Fibroblast of lung (primary cell): ENCODE measurements around the gene TBC1D5.

Experiments
- CTCF ChIP-seq, 2 donors: IDR thresholded peaks in 1 of 2; conservative IDR thresholded peaks in 1 of 2; 1 replicate in 1 of 2; 2 replicates in 1 of 2; pipeline ENCODE4 v1.5.1; 2011 to 2012; ENCODE audit warnings: low read length in 2 of 2, control low read depth in 1 of 2, inconsistent platforms in 1 of 2, low read depth in 1 of 2, mild to moderate bottlenecking in 1 of 2
- EZH2 ChIP-seq: IDR thresholded peaks from 2 replicates; pipeline ENCODE4 v1.5.1; 2012; ENCODE audit warnings: low read length, control low read depth, mild to moderate bottlenecking; ENCODE audit errors: missing control alignments

- TF ChIP-seq CTCF (conservative IDR thresholded peaks at IDR 0.05 in 1 of 2, IDR thresholded peaks at IDR 0.05 in 1 of 2; ENCODE audit: low read depth in 1 of 2, low read length in 2 of 2) (peak in 1 of 2 donors; percentile 36), EZH2 (no peak)
These were observed 197.8 kb downstream of the TBC1D5 start for GRCh38 chr3:17544632-17545031.
